Renal cortex interstitium (tissue), 11 donors: ENCODE data around the gene PARP8. TPM values are rescaled to one million over a fixed set of nuclear protein-coding genes. Genes with fewer than 3 reads are reported as not detected.
"Not testable (repeated sequence)": the region's sequence is repeated elsewhere in the genome, so short reads cannot be mapped to it uniquely, and the experiment has no call there.

Experiments used
- DNase-seq, 11 donors: peaks; one replicate each; pipeline ENCODE4 v3.0.0-alpha.2; 2013; ENCODE audit warnings: low read depth in 9 of 11, low spot score in 4 of 11; ENCODE audit errors: extremely low read depth in 1 of 11
- polyA plus RNA-seq, 3 donors: library from polyadenylated mRNA; unstranded; fragments of 120-200 nt; gene quantifications; one replicate each; pipeline ENCODE4 v1.2.1, GENCODE V29; 2013; ENCODE audit not compliant: insufficient read length in 3 of 3

PARP8 gene
- polyA plus RNA-seq, 3 donors = 15.2 to 17.1 (median 16.3) TPM

DNA sequence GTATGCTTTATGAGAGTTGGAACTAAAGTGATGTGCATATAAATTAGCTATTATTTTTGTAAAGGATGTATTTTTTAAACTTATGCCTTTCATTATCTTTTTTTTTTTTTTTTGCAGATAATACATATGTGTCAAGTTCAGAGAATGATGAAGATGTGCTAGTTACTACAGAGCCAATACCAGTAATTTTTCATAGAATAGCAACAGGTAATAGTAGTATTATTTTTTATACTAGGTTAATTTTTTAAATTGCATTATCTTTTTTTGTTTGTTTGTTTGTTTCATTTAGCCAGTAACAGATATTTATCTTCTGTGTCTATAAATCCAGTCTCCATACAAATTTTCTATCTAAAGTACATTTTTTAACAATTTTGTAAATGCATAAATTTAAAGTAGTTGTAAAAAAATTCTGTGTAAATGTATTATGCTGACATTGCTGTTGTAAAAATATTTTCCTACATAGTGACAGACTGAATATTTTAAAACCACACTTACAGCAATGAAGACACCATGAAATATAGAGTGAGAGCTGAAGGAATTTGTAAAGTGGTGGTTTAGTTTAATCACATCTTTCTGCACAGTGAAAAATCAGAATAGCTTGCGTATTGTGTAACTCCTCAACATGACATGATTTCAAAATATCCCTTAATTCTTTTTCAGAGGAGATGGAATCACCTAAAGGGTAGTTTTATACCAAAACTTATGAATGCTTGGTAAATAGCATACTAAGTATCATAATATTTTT lies 93.3 kb downstream of the PARP8 start:
- DNase-seq = no peak

DNA sequence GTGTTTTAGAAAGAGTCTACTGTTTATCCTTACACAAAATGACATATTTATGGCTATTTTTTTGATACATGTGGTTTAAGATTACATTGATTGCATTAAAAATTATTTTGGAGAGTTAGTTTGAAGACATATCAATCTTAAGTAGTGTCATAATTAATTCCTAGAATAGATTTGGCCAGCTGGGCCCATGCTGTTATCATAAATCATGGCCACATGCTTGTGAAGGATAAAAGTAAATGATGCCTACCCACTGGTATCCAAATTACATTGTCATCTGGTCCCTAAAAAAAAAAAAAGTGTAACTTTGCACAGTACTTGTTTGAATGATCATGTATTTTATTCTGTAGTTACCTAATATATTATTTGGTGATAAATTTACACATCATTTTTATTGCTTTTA lies 96.9 kb downstream of the PARP8 start:
- no peak for DNase-seq

GRCh38 chr5:50763846-50764245 lies 97.4 kb downstream of the PARP8 start:
- no peak for DNase-seq

DNA sequence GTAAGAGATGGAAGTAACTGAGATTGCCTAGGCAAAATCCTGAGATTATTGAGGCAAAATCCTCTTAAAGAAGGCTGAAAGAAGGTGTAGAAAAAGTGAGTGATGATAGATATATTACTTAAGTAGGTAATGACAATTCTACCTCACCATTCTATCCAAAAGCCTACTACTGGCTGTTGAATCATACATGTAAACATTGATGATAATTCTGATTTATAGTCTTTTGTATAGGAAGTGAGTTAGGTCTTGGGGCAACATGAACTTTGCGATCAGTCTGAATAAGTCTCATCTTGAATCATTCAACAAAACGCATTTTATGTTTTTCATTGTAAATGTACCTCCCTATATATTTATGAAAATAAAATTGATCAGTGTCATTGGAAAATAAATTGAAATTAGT lies 99.6 kb downstream of the PARP8 start:
- no peak for DNase-seq

DNA sequence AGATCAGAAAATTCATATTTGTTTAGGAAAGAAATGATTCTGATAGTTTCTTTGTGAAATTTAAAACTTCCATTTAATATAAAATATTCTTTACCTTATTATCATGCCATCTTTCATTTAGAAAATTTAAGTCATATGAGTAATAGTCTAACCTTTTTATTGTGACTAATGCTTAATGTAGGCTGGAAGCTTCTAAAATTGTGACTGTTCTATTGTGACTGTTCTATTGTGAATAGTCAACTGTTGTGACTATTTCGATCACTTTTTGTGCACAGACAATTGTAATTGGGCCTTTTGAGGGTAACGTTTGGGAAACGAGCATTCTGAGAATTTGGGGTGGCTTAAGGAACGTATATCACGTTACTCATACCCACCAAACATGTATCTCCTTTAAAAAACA lies 100.0 kb downstream of the PARP8 start:
- DNase-seq = no peak

GRCh38 chr5:50766967-50767366 lies 100.5 kb downstream of the PARP8 start:
- no peak for DNase-seq

- DNase-seq = no peak
These were observed 101.2 kb downstream of the PARP8 start for GRCh38 chr5:50767588-50767987.

DNA sequence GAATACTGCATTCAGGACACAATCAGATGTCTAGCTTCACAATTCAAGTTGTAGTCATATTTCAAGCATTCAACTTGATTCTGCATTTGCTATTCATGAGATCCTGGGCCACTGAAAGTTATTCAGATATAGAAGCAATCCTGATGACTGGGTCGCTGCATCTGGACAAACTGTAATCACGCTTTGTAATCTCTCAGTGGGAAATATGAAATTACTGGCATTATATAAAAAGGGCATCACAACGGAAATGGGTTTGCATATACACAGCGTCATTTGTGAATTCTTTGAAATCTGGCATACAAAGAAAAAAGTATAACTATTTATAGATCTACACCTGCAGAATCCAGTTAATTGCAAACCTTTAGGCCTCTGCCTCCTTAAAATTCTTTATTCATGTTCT lies 102.2 kb downstream of the PARP8 start:
- no peak for DNase-seq

GRCh38 chr5:50770441-50770840 lies 104.0 kb downstream of the PARP8 start:
- DNase-seq = no peak

- not testable (repeated sequence) for DNase-seq
These were observed 108.2 kb downstream of the PARP8 start for GRCh38 chr5:50774446-50775175.

GRCh38 chr5:50786073-50786472 lies 119.6 kb downstream of the PARP8 start:
- DNase-seq = no peak

GRCh38 chr5:50791813-50792212 lies 125.4 kb downstream of the PARP8 start:
- no peak for DNase-seq

DNA sequence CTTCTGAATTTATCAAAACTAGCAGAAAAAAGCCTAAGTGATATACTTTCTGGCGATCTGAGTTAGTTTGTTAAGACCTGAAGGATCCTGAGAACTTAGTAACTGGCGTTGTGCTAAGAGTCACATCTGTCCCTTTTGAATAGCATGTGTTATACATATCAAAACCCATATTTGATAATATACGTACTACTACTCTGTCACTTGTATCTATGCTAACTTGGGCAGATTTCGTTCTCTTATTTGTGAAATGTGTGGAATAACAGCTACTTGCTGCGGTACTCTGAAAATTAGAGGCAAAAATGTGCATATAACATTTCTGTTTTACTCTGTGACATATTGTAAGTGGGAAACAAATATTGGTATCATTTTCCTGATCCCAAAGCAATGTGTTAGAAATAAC lies 126.4 kb downstream of the PARP8 start:
- DNase-seq = no peak

- no peak for DNase-seq
These were observed 128.4 kb downstream of the PARP8 start for GRCh38 chr5:50794812-50795211.

GRCh38 chr5:50798002-50798401 lies 131.6 kb downstream of the PARP8 start:
- no peak for DNase-seq

DNA sequence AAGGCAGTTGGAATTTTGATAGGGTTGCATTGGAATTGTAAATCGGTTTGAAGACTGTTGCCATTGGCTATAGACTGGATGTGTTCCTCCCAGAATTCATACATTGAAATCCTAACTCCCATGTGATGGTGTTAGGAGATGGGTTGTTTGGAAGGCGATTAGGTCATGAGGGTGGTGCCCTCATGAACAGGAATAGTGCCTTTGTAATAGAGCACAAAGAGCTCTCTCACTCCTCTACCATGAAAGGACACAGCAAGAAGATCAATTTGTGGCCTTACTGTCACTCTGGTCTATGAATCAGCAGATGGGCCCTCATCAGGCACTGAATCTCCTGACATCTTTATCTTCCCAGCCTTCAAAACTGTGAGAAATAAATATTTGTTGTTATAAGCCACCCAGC lies 133.2 kb downstream of the PARP8 start:
- no peak for DNase-seq

DNA sequence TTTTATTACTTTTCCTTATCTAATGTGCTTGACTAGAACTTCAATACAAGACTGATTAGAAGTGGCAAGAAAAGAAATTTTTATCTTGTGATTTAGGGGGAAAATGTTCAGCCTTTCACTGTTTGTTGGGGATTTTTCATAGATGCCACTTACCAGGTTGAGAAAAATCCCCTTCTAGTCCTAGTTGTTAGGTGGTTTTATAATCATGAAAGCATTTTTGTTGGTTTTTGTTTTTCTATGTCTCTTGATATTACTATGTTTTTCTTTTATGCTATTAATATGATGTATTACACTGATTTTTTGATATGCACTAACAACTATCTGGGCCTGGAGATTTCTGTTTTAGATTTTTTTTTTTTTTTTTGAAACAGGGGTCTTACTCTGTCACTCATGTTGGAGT lies 134.0 kb downstream of the PARP8 start:
- no peak for DNase-seq

GRCh38 chr5:50807661-50808060 lies 141.2 kb downstream of the PARP8 start:
- no peak for DNase-seq

DNA sequence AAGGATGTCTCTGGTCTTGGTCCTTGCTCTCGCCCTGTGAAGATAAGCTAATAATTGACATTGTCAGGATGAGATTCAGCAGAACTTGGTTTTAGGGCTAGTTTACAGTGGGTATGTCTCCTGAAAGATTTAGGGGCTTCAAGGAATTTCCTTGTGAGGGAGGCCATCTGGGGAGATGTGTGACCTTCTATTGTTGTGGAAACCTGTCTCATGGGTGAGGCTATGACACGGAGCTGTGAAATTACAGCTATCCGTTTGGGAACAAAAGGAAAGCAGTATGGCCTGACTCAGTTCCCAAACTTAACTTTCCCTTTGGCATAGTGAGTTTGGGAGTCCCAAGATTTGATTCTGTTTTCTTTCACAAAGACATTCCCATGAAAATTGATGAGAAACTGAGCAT lies 142.0 kb downstream of the PARP8 start:
- DNase-seq = no peak

DNA sequence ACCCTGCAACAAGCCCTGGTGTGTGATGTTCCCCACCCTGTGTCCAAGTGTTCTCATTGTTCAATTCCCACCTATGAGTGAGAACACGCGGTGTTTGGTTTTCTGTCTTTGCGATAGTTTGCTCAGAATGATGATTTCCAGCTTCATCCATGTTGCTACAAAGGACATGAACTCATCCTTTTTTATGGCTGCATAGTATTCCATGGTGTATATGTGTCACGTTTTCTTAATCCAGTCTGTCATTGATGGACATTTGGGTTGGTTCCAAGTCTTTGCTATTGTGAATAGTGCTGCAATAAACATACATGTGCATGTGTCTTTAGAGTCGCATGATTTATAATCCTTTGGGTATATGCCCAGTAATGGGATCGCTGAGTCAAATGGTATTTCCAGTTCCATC lies 145.3 kb downstream of the PARP8 start:
- DNase-seq = not testable (repeated sequence)

DNA sequence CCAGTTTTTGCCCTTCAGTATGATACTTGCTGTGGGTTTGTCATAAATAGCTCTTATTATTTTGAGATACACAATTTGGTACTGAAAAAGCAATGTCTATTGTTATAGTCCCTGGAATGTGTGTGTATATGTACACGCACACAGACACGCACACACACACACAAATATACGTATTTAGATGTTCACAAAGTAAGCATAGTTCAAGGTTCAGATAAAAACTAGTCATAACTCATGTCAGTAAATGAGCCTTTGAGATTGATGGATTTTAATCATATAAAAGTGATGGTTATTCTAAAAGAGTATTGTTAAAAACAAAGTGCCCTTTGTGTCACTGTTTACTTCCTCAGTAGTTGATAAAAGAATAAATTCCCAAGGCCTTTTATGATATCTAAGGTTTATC lies 147.3 kb downstream of the PARP8 start:
- no peak for DNase-seq
